ENCODE measurements around the gene GUCD1. TPM values are rescaled to one million over a fixed set of nuclear protein-coding genes. Genes with fewer than 3 reads are reported as not detected.

Gene GUCD1
- total RNA-seq, 1 experiment from 2014 or later = 87.4 TPM

DNA sequence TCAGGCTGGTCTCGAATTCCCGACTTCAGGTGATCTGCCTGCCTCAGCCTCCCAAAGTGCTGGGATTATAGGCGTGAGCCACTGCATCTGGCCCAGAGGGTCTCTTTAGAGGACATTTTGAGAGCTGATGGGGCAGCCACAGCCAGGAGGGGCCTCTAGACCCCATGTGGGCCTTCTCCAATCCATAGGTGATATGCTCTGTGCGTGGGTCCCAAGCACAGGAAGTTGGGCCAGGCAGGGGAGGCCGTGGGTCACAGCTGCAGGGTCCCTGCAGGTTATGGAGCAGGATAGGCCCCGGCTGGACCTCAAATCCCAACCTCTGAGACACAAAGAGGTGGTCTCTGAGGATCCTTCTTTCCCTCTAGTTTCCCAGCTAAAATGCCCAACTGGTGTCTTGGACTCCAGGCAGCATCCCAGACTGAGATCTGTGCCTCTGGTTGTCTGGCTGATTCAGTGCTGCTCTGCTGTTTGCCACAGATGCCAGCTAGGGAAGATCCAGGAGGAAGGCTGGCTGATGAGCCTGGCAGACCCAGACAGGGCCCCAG, 36.4 kb upstream of the GUCD1 start:
- Histone ChIP-seq H3K23me2 (ENCODE audit: insufficient read length, low read depth, low read length, poor library complexity, severe bottlenecking) (no peaks in the 10 kb centered on the region), H2BK20ac (ENCODE audit: low read depth, low read length, poor library complexity, severe bottlenecking) (no peak overlapping the region), H2BK5ac (ENCODE audit: insufficient read length, low read length) (no peak overlapping the region), H3K4me1 (ENCODE audit: insufficient read depth, low read length) (no peaks in the 10 kb centered on the region), H2AFZ (ENCODE audit: low read length) (no peak overlapping the region), H4K5ac (ENCODE audit: insufficient read length, low read depth, low read length) (no peak overlapping the region), H3K79me1 (ENCODE audit: insufficient read depth, low read depth, low read length, poor library complexity, severe bottlenecking) (no peaks in the 10 kb centered on the region), H3K4ac (ENCODE audit: low read depth, low read length) (no peak overlapping the region), H3K9me3 (ENCODE audit: control insufficient read depth, low read depth, low read length) (no peaks in the 10 kb centered on the region), H2BK12ac (ENCODE audit: insufficient read length, low read depth, low read length) (no peak overlapping the region), H3K4me2 (ENCODE audit: insufficient read depth, insufficient read length, low read length) (no peak overlapping the region), H3T11ph (ENCODE audit: low read length) (no peak overlapping the region), H2BK15ac (ENCODE audit: low read depth, low read length) (no peak overlapping the region), H3K27me3 (ENCODE audit: insufficient read depth, low read length) (no peaks in the 10 kb centered on the region), H4K91ac (ENCODE audit: insufficient read length, low read depth, low read length) (no peak overlapping the region), H3K27ac (ENCODE audit: insufficient read length, low read depth, low read length) (no peak overlapping the region), H4K20me1 (ENCODE audit: control insufficient read depth, insufficient read depth, insufficient read length) (no peaks in the 10 kb centered on the region), H4K8ac (replicated peaks; ENCODE audit: insufficient read length, low read depth, low read length) (no peak overlapping the region), H3K9ac (ENCODE audit: extremely low read depth, insufficient read length, low read length) (no peak overlapping the region), H3K14ac (ENCODE audit: insufficient read depth, low read length) (no peak overlapping the region), H3K23ac (ENCODE audit: insufficient read length, low read depth, low read length) (no peak overlapping the region), H3K79me2 (ENCODE audit: insufficient read depth, low read length) (no peaks in the 10 kb centered on the region), H2AK5ac (ENCODE audit: insufficient read length, low read length) (no peak overlapping the region), H3K18ac (ENCODE audit: insufficient read length, low read depth, low read length) (no peak overlapping the region), H3K56ac (ENCODE audit: insufficient read length, low read depth, low read length) (no peak overlapping the region), H2BK120ac (ENCODE audit: low read depth, low read length, poor library complexity, severe bottlenecking) (no peak overlapping the region)
- H3K9me3 Mint-ChIP-seq = no peaks in the 10 kb centered on the region
- H3K36me3 Mint-ChIP-seq (ENCODE audit: insufficient read depth in 1 of 3, low read depth in 3 of 3) = peaks cover 0 to 8% (median 7%) of the 10 kb centered on the region in 3 experiments; a peak in 3 of 7 replicates
- H3K27me3 Mint-ChIP-seq (ENCODE audit: low read depth) = no peaks in the 10 kb centered on the region
- DNase-seq = no peak
- no CpG with 5 or more reads among the region's 6 CpGs for WGBS (ENCODE audit: extremely low coverage, insufficient read length, low lambda C conversion rate)
- peak overlapping the region; percentile 24 to 54; a peak in 2 of 5 replicates for H3K4me3 Mint-ChIP-seq
- peaks cover 5 to 26% of the 10 kb centered on the region in 2 experiments for H3K4me1 Mint-ChIP-seq
- H3K27ac Mint-ChIP-seq = no peak overlapping the region
- TF ChIP-seq, protein P1, sequence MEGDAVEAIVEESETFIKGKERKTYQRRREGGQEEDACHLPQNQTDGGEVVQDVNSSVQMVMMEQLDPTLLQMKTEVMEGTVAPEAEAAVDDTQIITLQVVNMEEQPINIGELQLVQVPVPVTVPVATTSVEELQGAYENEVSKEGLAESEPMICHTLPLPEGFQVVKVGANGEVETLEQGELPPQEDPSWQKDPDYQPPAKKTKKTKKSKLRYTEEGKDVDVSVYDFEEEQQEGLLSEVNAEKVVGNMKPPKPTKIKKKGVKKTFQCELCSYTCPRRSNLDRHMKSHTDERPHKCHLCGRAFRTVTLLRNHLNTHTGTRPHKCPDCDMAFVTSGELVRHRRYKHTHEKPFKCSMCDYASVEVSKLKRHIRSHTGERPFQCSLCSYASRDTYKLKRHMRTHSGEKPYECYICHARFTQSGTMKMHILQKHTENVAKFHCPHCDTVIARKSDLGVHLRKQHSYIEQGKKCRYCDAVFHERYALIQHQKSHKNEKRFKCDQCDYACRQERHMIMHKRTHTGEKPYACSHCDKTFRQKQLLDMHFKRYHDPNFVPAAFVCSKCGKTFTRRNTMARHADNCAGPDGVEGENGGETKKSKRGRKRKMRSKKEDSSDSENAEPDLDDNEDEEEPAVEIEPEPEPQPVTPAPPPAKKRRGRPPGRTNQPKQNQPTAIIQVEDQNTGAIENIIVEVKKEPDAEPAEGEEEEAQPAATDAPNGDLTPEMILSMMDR (conservative IDR thresholded peaks at IDR 0.05) = no peak
